C1 segment of cervical spinal cord (tissue), 14 donors: ENCODE measurements around the gene HDAC4.
A peak's percentile ranks its signal among the peaks of the same experiment; 100 is the strongest.

Source experiments
- DNase-seq, 14 donors: peaks; one replicate each; lab custom pipeline; 2025; lab: John Stamatoyannopoulos, UW

The HDAC4 gene

DNA sequence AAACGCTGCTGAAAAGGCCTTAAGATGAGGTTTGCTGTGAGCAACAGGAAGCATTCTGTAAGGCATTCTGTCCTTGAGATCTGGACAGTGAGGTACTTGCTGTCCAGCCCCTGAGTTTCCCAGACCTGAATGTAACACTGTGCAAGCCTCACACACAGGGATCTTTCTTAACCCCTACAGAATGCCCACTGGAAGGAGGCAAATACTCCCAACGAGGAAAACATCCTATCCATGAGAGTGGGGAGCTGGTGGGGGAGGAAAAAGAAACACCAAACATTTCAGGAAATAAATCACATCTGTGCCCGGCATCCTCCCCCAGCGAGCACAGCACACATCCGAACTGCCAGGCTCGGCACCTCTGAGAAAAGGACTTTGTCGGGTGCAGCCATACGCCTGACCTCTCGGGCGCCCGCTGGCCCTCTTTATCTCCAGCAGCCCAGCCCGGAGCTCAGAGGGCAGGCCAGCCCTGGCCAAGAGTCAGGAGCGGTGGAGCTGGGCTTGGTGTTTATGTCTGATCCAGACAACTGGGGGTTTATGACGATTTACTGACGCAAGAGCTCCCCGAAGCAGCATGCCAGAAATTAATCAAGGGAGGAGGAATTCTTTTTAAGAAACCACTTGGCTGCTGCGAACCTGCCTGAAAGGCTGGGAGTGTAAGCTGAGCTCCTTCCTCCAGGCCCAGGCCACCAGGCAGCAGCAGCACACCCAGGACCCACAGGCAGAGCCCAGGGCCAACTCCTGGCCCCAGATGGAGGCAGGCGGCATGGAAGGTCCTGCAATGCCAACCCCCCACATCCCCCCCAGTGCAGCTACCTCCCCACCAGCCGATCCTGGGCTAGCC is 72.2 kb downstream of the HDAC4 start:
- no peak for DNase-seq

DNA sequence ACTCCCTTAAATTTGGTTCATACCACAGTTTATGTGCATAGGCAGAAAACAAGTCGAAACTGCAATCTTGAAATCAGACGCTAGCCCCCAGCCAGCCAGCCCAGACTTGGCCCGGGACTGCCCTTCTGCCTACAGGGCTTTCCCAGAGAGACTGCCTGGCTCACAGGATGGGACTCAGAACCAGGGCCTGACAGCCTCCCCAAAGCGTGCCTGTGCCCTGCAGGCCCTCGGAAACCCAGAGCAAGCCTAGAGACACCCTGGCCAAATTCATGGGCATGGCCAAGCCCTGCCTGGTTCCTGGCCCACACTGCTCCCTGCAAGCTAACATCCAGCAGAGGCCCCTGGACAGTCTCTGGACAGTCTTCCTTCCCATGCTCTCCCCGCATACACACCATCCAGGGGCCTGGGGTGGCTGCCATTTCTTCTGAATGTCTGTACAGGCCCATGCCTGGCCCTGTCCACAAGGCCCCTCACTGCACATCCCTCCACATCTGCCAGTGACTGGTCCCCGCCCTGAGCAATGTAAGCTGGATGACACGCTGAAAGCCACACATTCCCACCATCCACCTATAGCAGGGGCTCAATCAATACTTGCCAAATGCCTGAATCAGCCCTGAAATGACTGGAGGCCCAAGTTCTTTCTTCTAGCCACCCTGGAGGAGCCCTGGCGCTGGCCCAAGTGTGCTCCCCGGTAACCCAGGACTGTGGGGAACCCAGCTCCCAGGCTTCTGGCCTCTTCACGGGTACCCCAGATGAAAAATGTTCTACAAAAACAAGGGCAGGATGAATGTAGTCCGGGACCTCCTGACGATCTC is 73.1 kb downstream of the HDAC4 start:
- DNase-seq, result no peak

DNA sequence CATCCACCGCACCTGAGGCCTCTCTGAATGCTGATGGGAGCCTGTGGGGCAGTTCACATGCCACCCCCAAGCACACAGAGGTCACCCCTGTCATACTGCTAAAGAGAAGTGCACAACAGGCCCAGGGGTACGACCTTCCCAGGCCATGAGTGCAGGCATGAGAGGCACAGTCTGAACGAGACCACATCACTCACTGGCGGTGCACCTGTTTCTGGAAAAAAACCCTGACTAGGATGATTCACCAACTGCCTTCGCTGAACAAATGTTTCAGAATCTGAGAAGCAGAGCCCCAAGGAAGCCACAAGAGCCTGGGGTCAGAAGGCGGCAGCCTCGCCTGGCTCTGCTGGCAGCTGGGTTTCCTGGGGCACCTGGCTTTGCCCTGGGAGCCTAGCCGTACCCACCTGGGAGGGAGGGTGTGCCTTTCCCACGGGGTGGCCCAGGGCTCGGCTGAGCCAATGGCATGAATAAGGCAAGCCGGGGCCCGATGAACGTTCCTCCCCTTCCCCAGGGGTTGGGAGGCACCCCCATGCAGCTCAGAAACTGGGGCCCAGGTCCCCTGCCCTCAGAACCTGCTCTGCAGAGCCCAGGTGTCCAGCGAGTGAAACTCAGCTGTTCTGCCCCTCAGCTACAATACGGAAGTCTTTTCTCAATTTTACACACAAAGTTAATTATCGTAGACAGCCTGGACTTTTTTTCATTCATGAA is 73.8 kb downstream of the HDAC4 start:
- no peak for DNase-seq

DNA sequence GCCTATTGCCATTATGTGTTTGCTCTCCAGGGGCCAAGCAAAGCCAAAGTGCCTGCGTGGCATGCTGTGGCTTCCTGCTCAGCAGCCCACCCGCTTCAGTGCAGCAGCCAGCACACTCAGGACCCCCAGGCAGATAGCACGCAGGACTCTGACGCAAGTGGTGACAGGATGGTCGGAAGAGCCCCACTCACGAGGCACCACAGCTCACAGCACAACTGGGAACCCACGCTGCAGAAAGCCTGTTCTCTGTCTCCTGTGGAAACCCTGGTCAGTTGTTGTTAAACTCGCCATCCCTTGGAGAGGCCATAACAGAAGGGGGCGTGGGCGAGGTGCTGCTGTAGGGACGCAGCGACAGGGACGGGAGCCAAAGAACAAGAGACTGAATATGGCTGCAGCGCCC is 76.4 kb downstream of the HDAC4 start:
- no peak for DNase-seq

DNA sequence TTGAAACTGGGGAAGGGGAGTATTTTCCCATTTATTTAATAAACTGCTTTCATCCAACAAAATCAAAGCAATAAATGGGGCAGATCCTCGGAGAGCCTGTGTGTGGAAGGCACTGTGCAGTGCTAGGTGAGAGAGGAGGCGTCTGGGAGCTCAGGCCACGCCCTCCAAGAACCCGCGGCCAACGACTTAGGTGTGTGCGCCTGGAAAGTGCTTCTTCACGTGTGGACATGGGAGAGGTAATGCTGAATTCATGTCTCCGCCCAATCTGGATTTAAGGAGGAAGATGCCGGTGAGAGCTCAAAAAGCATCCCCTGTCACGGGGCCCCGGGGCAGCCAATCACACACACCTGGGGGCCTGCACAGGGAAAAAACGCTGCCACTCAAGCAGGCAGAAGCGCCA is 77.4 kb downstream of the HDAC4 start:
- no peak for DNase-seq

DNA sequence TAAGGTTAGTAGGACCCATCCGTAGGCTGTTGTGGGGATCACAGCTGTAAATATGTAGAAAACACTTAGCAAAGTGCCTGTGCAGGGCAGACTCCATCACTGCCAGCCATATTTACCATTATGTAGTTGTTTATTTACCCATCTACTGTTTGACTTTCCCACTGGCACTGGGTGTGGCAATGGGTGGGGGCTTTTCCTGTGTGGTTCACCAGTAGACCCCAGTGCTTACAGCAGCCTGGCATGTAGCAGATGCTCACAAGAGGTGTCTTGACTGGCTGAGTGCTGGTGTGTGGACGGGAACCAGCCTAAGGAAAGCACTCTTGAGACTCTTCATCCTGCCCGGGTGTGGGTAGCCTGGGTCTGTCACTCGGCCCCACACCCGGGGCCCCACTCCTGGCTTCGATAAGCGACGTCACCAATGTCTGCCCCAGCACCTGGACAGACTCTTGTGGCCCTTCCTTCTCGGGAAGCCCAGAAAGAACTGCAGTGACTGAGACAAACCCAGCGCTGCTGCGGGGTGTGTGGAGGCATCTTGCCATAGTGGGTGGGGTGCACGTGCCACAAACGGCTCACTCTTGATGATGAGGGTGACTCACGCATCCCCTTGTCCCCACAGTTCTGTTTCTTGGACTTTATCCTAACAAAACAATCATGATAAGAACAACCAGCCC is 78.3 kb downstream of the HDAC4 start:
- DNase-seq, result no peak

DNA sequence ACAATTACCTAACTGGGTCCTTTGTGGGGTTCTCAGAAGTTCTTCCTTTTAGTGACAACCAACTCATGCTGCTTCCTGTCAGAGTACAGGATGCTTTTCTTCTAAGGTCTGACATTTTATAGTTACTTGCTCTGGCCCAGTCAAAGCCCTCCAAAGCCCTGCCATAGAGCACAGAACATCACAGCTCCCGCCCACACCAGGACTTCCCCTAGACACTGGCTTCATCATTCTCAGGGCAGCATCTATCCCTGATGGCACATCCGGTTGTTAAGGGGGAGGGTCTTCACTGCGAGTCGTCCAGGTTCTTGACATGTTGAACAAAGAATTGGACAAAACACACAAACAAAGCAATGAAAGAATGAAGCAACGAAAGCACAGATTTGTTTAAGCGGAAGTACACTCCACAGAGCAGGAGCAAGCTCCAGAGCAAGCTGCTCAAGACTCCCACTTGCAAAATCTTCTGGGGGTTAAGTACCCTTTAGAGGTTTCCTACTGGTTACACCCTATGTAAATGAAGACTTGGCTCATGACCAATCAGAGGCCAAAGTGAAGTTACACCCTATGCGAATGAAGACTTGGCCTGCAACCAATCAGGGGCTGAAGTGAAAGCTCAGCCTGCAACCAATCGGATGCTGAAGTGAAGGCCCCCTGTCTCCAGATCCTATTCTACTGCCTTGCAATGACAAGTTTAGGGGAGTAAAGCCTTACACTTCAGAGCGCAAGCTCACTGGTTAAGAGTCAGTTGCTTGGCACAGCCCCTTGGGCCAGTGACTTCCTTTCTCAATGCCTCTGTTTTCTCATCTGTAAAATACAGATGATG is 79.0 kb downstream of the HDAC4 start:
- DNase-seq, result no peak

DNA sequence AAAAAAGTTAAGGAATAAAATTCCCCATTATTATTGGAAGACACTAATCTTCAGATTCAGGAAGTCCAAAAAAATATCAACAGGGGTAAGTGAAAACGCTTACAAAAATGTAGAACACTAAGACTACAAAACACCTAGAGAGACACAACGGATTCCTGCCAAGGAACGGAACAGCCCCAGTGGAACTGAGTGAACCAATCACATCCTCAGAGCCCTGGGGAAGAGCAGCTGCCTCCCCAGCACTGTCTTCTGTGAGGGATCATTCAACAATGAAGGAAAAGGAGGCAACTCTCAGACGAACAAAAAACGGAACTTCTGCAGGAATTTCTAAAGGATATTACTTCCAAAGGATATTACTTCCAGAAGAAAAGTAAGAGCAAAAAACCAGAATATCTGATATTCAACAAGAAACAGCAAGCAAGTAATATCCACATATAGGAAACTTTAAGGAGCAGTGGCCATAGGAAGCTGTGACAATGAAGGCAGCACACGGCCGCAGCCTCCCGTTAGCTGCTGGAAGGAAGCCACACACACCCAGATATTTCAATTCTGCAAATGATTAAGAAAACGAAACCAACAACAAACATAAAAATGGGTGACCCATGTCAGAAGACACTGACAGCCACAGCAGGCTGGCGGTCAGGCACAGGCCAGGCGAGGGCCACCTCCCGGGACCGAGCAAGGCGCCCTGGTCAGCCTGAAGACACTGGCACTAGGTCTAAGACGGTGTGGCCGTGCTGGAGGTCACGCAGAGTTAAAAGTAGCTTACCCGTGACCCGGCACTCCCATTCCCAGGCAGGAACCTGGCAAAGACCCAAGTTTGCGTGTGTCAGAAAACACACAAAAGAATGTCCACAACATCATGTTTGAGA is 81.8 kb downstream of the HDAC4 start:
- no peak for DNase-seq

DNA sequence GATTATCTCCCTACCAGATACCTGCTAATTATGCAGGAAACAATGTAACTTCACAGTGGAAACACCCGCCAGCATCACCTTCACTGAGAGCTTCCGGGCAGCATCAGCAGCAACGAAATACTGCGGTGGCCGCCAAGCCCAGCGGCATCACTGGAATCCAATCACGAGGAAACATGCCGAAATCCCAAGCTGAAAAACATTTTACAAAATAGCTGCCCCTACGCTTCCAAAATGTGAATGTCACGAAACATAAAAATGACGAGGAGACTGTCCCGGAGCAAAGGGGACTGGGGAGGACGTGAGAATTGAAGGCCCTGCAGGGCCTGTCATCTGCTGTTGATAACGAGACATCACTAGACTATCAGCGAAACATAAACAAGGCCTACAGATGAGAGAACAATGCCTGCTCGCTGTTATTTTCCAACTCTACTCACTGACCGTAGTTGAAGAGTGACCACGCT is 82.6 kb downstream of the HDAC4 start:
- no peak for DNase-seq

DNA sequence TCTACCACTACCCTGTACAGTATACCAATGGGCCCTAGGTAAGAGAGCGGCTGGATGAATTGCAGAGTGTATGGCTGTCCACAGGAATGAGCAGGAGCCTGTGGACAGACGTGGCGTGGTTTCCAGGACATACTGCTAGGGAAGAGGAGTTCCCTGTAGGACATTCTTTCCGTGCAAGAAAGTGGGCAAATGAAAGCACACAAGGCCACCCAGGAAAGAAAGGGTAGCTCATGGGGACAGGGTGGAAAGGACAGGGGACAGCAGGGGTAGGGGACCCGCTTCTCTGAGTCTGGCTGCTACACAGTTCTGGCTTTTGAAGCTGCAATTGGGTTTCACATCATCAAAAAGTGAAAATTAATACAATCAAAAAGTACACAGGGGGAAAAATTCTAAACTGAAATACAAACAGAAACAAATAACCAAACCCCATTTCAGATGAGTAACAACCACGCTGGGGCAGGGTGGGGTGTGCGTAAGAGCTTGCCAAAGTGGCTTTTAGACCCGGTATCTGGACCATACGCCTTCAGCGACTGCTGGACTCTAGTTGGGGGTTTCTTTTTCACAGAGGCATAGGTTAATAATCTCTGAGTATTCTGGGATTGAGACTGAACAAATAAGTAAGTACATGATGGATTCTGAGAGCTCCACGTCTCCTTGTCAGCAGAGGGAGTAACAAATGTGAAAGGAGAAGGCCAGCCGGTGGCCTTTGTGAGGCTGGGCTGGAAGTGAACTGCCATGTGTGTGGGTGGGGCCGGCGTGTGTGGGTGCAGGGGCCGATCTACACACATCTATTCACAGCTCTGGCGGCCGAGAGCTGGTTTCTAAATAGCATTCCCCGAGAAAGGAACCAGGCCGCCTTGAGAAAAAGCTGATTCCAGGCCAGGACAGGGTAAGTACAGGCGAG is 84.0 kb downstream of the HDAC4 start:
- peak in 3 of 14 donors; percentile 36 to 38 (median 37) for DNase-seq

DNA sequence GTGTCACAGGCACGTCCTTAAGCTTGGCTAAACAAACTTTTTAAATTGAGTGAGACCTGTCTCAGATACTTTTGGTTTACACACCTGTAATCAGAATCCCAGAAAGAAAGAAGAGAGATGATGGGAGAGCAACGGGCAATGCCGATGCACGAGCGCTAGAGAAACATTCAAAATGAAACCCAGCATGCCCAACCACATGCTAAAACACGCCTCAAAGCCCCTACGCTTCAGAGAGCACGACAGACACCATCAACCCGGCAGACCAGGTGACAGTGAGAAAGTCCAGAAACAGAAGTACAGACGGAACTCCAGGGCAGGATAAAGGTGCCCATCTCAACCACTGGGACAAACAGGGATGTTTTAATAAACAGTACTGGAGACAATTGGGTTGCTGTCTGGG is 85.5 kb downstream of the HDAC4 start:
- DNase-seq, result no peak

DNA sequence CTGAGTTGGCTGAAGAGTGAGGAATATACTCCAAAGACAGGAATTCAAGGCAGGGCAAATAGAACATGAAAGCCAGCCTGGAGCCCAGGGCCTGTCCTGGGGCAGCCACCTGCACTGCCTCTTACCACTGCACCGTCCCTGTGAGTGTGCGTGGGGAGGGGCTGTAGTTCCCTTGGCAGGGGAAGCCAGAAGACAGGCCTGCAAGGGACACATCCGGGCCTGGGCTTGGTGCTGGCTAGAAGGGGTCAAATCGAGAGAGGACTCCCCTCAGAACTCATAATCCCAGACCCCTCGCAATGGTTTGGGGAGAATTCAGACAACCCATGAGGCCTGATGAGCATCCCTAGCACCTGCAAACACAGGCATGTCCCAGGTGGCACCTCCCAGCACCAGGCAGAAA is 87.0 kb downstream of the HDAC4 start:
- DNase-seq, result no peak

DNA sequence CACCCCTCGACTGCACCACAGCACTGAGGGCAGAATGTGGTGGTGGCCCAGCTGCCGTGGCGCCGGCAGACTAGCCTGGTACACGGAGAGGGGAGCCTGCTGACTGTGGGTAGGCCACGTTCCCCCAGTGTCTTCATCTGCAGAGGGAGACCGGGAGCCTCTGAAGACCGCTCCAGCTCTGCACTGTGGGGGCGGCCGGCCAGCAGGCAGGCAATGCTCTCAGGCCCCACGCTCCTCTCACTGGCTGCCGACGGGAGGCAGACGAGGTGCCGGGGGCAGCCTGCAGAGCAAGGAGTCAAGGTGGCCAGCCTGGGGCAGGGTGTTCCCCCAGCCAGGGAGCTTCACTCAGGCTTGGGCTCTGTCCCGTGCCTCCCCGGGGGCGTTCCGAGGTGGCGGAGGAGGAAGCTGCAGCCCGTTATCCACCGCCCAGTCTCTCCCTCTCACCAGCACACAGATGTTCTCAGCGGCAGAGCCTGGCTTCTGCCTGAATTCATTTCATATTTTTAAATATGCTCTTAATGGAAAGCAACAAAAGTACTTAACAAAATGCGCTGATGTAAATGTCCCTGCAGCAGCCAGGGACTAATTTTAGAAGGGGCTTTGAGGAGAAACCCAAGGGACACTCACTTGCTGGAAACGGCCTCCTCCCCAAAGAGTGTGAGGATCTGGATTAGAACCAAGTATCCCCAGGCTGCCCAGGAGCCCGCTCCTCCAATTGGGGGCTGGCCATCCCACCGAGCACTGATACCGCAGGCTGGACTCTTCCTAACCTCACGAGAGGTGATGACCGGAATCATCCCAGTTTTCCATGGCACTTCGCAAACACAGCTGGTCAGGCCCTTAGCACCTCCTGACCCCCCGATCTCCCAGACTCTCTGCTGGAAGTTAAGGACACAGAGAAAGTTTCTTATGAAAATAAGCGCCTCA is 87.8 kb downstream of the HDAC4 start:
- no peak for DNase-seq

DNA sequence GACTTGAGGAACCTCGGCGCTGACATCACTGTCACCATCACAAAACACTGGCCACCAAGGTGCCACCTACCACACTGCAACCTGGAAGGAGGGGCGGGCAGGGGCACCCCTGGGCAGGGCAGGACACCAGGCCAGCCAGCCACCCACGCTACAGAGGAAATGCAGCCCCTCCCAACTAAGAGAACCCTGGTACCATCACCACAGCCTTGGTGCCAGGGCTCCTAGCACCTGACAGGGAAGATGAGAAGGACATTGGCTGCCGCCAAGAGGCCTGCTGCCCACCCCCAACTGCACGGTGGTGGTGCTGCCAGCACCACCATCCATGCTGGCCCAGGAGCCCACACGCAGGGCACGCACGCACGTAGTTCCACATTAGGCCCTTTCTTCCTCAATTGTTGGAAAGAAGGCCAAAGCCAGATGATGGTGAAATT is 88.7 kb downstream of the HDAC4 start:
- no peak for DNase-seq

DNA sequence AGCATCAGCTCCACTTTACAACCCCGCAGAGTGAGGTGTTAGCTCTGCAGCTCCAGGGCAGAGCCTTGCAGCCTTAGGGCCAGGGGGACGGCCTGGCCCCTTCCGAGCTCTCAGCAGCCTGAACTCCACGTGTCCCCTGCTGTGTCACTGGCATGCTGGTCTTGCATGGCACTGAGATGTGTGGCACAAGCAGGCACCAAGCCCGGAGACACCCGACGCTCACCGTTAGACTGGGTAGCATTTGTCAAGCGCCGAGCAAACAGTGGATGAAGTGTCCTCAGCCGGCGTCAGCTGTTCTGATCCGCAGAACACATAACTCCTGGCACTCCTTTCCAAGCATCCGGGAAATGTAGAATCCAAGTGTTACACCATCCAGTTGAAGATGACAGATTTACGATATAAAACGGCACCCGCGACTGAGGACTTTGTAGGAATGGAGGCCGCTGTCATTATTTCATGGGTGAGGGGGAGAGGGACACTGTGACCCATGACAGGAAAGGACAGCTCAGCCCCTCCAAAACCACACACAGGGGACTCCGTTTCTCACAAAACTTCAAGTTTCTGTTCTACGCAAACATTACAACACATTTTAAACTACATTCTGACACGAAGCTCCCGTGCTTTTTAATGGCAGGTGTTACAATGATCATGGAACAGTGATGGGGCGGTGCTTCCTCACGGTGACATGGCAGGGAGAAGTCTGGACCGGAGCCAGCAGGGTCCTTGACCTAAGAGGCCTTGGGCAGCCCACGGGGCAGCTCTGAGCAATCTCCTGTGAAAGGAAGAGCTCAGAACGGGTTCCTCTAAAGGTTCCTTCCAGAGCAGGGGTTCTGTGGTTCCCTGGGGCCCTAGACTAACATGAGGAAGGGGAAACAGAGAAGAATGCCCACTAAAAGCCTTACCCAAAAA is 89.4 kb downstream of the HDAC4 start:
- peak in 8 of 14 donors; percentile 23 to 78 (median 54) for DNase-seq

DNA sequence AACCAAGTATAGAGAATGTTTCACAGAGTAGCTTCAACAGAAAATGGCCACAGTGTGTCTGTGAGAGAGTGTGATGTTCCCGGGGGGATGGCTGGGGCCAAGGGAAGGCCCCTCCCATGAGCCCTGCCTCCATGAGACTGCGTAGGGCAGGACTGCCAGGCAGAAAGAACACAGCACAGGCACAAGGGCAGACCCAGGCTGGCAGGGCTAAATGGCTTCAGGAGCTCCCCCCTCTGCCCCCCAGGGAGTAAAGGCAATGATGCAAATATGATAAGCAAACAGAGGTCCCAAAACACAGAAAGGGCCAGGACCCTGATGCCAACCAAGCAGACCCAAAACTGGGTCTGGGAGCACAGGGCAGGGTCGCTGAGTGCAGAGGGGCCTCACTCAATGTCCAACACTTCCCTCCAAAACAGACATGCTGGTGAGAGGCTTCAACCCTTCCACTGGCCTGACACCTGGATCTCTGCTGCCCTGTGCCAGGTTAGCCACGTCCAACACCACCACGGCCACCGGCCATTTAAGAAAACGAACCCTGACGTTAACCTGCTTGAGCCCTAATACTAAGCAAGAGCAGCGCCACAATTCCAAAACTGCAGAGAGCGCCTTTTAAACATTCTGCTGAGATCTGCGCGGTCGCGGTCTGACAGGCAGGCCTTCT is 90.3 kb downstream of the HDAC4 start:
- DNase-seq, result peak in 2 of 14 donors; percentile 46 to 47
